Smooth muscle cell (in vitro differentiated cells): ENCODE results near the gene CDH23. TPM values are rescaled to one million over a fixed set of nuclear protein-coding genes. Genes with fewer than 3 reads are reported as not detected.

Source experiments
- DNase-seq: peaks from one replicate; lab custom pipeline; 2025; ENCODE audit not compliant: unreplicated experiment; lab: John Stamatoyannopoulos, UW
- H2AFZ ChIP-seq: fragments of 200-600 bp; sonication (generic); 2 replicates; pipeline ENCODE4 v1.6.0; 2016; ENCODE audit warnings: antibody characterized with exemption, low read depth, mild to moderate bottlenecking
- H3F3A ChIP-seq: fragments of 200-600 bp; sonication (generic); 2 replicates; pipeline ENCODE4 v1.6.0; 2017; ENCODE audit warnings: antibody characterized with exemption, low read depth
- H3K27ac ChIP-seq: fragments of 200-600 bp; sonication (generic); 2 replicates; pipeline ENCODE4 v1.5.1; 2016; ENCODE audit warnings: low read depth, mild to moderate bottlenecking
- H3K27me3 ChIP-seq: fragments of 200-600 bp; sonication (generic); 2 replicates; pipeline ENCODE4 v1.6.1; 2016; ENCODE audit warnings: low read depth, mild to moderate bottlenecking
- H3K36me3 ChIP-seq: fragments of 200-600 bp; sonication (generic); 2 replicates; pipeline ENCODE4 v1.5.1; 2016; ENCODE audit warnings: low read depth
- H3K4me1 ChIP-seq: fragments of 200-600 bp; sonication (generic); 2 replicates; pipeline ENCODE4 v1.5.1; 2016; ENCODE audit warnings: low read depth
- H3K4me2 ChIP-seq: fragments of 200-600 bp; sonication (generic); 2 replicates; pipeline ENCODE4 v1.6.0; 2016; ENCODE audit warnings: mild to moderate bottlenecking
- H3K4me3 ChIP-seq: fragments of 200-600 bp; sonication (generic); 2 replicates; pipeline ENCODE4 v1.5.1; 2016; ENCODE audit warnings: mild to moderate bottlenecking
- H3K79me2 ChIP-seq: fragments of 200-600 bp; sonication (generic); 2 replicates; pipeline ENCODE4 v1.6.0; 2016; ENCODE audit warnings: low read depth, mild to moderate bottlenecking
- H3K9ac ChIP-seq: fragments of 200-600 bp; sonication (generic); 2 replicates; pipeline ENCODE4 v1.6.0; 2016; ENCODE audit warnings: low read depth
- H3K9me3 ChIP-seq: fragments of 200-600 bp; sonication (generic); replicated peaks from 2 replicates; pipeline ENCODE4 v1.5.1; 2016; ENCODE audit warnings: low read depth
- H4K20me1 ChIP-seq: fragments of 200-600 bp; sonication (generic); 2 replicates; pipeline ENCODE4 v1.6.0; 2016; ENCODE audit warnings: low read depth
- CTCF ChIP-seq: fragments of 200-600 bp; sonication (generic); IDR thresholded peaks from 2 replicates; pipeline ENCODE4 v1.5.1; 2017; ENCODE audit warnings: borderline replicate concordance, mild to moderate bottlenecking, antibody characterized with exemption; ENCODE audit not compliant: insufficient read depth, poor library complexity, severe bottlenecking
- WGBS: methylation state at CpG from one replicate; pipeline ENCODE4 v1.1.7; 2016; ENCODE audit warnings: low lambda C conversion rate; 5-methylcytosine and 5-hydroxymethylcytosine counted together
- polyA plus RNA-seq: library from polyadenylated mRNA; unstranded; fragments of >200 nt; fragmentation: Nextera tagmentation; extraction: Ambion mirVana; gene quantifications from 2 replicates; pipeline ENCODE4 v1.2.1, GENCODE V29; 2016
- total RNA-seq: library from RNA; depleted of rRNA; stranded (reverse); fragments of >200 nt; gene quantifications from 2 replicates; pipeline ENCODE4 v1.2.3, GENCODE V29; 2014

CDH23 gene
- total and polyA plus RNA-seq, 2 experiments from 2014 or later = 0.99 to 2.5 TPM

- WGBS = 93% methylated on average over 20 of the region's 20 CpGs
- H4K20me1 ChIP-seq = no peaks in the 10 kb centered on the region
- H3K27ac ChIP-seq = no peak overlapping the region
- no peak for TF ChIP-seq CTCF
- H3K4me3 ChIP-seq = no peak overlapping the region
- H3K36me3 ChIP-seq = no peaks in the 10 kb centered on the region
- H3K9me3 ChIP-seq = no peaks in the 10 kb centered on the region
- no peak overlapping the region for H2AFZ ChIP-seq
- no peak overlapping the region for H3K9ac ChIP-seq
- DNase-seq = no peak
- no peaks in the 10 kb centered on the region for H3K27me3 ChIP-seq
- H3F3A ChIP-seq = no peaks in the 10 kb centered on the region
- H3K4me2 ChIP-seq = no peak overlapping the region
- H3K4me1 ChIP-seq = no peaks in the 10 kb centered on the region
- no peaks in the 10 kb centered on the region for H3K79me2 ChIP-seq
Measured at GRCh38 chr10:71741671-71742070, 345.0 kb downstream of the CDH23 start.

- H3K4me2 ChIP-seq = no peak overlapping the region
- no peak for DNase-seq
- H3K9ac ChIP-seq = no peak overlapping the region
- H3F3A ChIP-seq = no peaks in the 10 kb centered on the region
- no peak overlapping the region for H2AFZ ChIP-seq
- 88% methylated on average over 10 of the region's 10 CpGs for WGBS
- H3K36me3 ChIP-seq = no peaks in the 10 kb centered on the region
- H3K27ac ChIP-seq = no peak overlapping the region
- no peaks in the 10 kb centered on the region for H4K20me1 ChIP-seq
- no peaks in the 10 kb centered on the region for H3K9me3 ChIP-seq
- no peaks in the 10 kb centered on the region for H3K4me1 ChIP-seq
- H3K4me3 ChIP-seq = no peak overlapping the region
- H3K27me3 ChIP-seq = no peaks in the 10 kb centered on the region
- no peak for TF ChIP-seq CTCF
- no peaks in the 10 kb centered on the region for H3K79me2 ChIP-seq
Measured at GRCh38 chr10:71742301-71743088, 345.8 kb downstream of the CDH23 start.

GRCh38 chr10:71743089-71743838 lies 346.5 kb downstream of the CDH23 start:
- Histone ChIP-seq H3K4me2 (no peak overlapping the region), H3K27me3 (no peaks in the 10 kb centered on the region), H3K27ac (no peak overlapping the region), H2AFZ (no peak overlapping the region), H3K79me2 (no peaks in the 10 kb centered on the region), H4K20me1 (no peaks in the 10 kb centered on the region), H3K9ac (no peak overlapping the region), H3K36me3 (no peaks in the 10 kb centered on the region), H3K4me3 (no peak overlapping the region), H3K4me1 (no peaks in the 10 kb centered on the region), H3F3A (no peaks in the 10 kb centered on the region), H3K9me3 (no peaks in the 10 kb centered on the region)
- 80% methylated on average over 4 of the region's 4 CpGs for WGBS
- TF ChIP-seq CTCF = no peak
- DNase-seq = no peak
